HEK293 (cell line): ENCODE data around the gene PANX1.
A peak's percentile ranks its signal among the peaks of the same experiment; 100 is the strongest.

Experiments
- CTCF ChIA-PET: fragments of 350-600 bp; formaldehyde crosslinking; extraction: SDS; loops from one replicate; lab custom pipeline; 2021; ENCODE audit warnings: antibody characterized with exemption; lab: Yijun Ruan, JAX
- POLR2A ChIA-PET: fragments of 300-600 bp; formaldehyde crosslinking; extraction: SDS; loops from one replicate; lab custom pipeline; 2020; ENCODE audit warnings: antibody characterized with exemption, inconsistent platforms; lab: Yijun Ruan, JAX
- H3K27ac ChIP-seq: fragments of 200-500 bp; sonication (Bioruptor generic); 2 replicates; pipeline ENCODE4 v1.5.1; 2014; ENCODE audit warnings: low read depth, low read length, control low read depth, inconsistent platforms; ENCODE audit errors: extremely low read depth
- H3K36me3 ChIP-seq, 2 experiments: fragments of 200-500 bp in 1 of 2; sonication (Bioruptor generic) in 1 of 2; 1 replicate in 1 of 2; 2 replicates in 1 of 2; pipeline ENCODE4 v1.5.1; 2014 to 2017; ENCODE audit warnings: inconsistent platforms in 2 of 2, low read length in 2 of 2; ENCODE audit not compliant: control insufficient read depth in 2 of 2, insufficient read depth in 1 of 2
- H3K4me1 ChIP-seq: fragments of 200-500 bp; sonication (Bioruptor generic); 2 replicates; pipeline ENCODE4 v1.5.1; 2014; ENCODE audit warnings: mild to moderate bottlenecking, low read length, inconsistent platforms; ENCODE audit not compliant: control insufficient read depth, insufficient read depth
- H3K4me3 ChIP-seq: 2 replicates; pipeline ENCODE4 v1.5.1; 2011; ENCODE audit warnings: low read depth, mild to moderate bottlenecking, control low read depth, low read length, moderate library complexity
- H3K9me3 ChIP-seq: fragments of 200-500 bp; sonication (Bioruptor generic); 2 replicates; pipeline ENCODE4 v1.5.1; 2014; ENCODE audit warnings: low read depth, low read length, inconsistent platforms; ENCODE audit not compliant: control insufficient read depth, insufficient read depth
- ATF2 ChIP-seq: fragments of 450-650 bp; formaldehyde crosslinking; IDR thresholded peaks from 2 replicates; pipeline ENCODE4 v1.5.1; 2016; ENCODE audit warnings: missing biosample characterization, missing genetic modification characterization, low read depth
- FEZF1 ChIP-seq: fragments of 450-650 bp; formaldehyde crosslinking; IDR thresholded peaks from 2 replicates; pipeline ENCODE4 v1.5.1; 2016; ENCODE audit warnings: missing biosample characterization, missing genetic modification characterization
- GLIS2 ChIP-seq: fragments of 450-650 bp; formaldehyde crosslinking; IDR thresholded peaks from 2 replicates; pipeline ENCODE4 v1.5.1; 2016; ENCODE audit warnings: missing biosample characterization, missing genetic modification characterization
- IKZF3 ChIP-seq: fragments of 450-650 bp; IDR thresholded peaks from 2 replicates; pipeline ENCODE4 v1.5.0; 2018; ENCODE audit warnings: missing biosample characterization, mild to moderate bottlenecking, missing genetic modification characterization, moderate library complexity
- KLF16 ChIP-seq: fragments of 450-650 bp; formaldehyde crosslinking; IDR thresholded peaks from 2 replicates; pipeline ENCODE4 v1.5.1; 2017; ENCODE audit warnings: missing biosample characterization, missing genetic modification characterization
- MZF1 ChIP-seq: fragments of 450-650 bp; formaldehyde crosslinking; IDR thresholded peaks from 2 replicates; pipeline ENCODE4 v1.5.1; 2017; ENCODE audit warnings: missing biosample characterization, missing genetic modification characterization, borderline replicate concordance
- SCRT1 ChIP-seq: fragments of 450-650 bp; formaldehyde crosslinking; IDR thresholded peaks from 2 replicates; pipeline ENCODE4 v1.5.1; 2016; ENCODE audit warnings: missing biosample characterization, missing genetic modification characterization, borderline replicate concordance
- SETDB1 ChIP-seq: IDR thresholded peaks from one replicate; pipeline ENCODE4 v1.6.1; 2017; ENCODE audit warnings: mild to moderate bottlenecking, low read length, moderate library complexity, mixed read lengths; ENCODE audit not compliant: insufficient read length
- SP2 ChIP-seq: fragments of 450-650 bp; formaldehyde crosslinking; IDR thresholded peaks from 2 replicates; pipeline ENCODE4 v1.5.1; 2016; ENCODE audit warnings: missing biosample characterization, missing genetic modification characterization
- TCF7L2 ChIP-seq: IDR thresholded peaks from 2 replicates; pipeline ENCODE4 v1.6.1; 2011; ENCODE audit warnings: low read depth, mild to moderate bottlenecking, inconsistent platforms, low read length, moderate library complexity, borderline replicate concordance
- ZBTB48 ChIP-seq: fragments of 450-650 bp; formaldehyde crosslinking; IDR thresholded peaks from 2 replicates; pipeline ENCODE4 v1.5.1; 2016; ENCODE audit warnings: missing biosample characterization, missing genetic modification characterization
- ZFP69B ChIP-seq: fragments of 450-650 bp; formaldehyde crosslinking; IDR thresholded peaks from 2 replicates; pipeline ENCODE4 v1.5.1; 2016; ENCODE audit warnings: missing biosample characterization, missing genetic modification characterization
- ZNF169 ChIP-seq: fragments of 450-650 bp; formaldehyde crosslinking; IDR thresholded peaks from 2 replicates; pipeline ENCODE4 v1.5.1; 2016; ENCODE audit warnings: missing biosample characterization, missing genetic modification characterization
- ZNF2 ChIP-seq: fragments of 450-650 bp; formaldehyde crosslinking; IDR thresholded peaks from 2 replicates; pipeline ENCODE4 v1.5.1; 2016; ENCODE audit warnings: missing biosample characterization, missing genetic modification characterization
- ZNF202 ChIP-seq: fragments of 450-650 bp; formaldehyde crosslinking; IDR thresholded peaks from 2 replicates; pipeline ENCODE4 v1.5.1; 2016; ENCODE audit warnings: missing biosample characterization, missing genetic modification characterization, borderline replicate concordance
- ZNF23 ChIP-seq: fragments of 450-650 bp; formaldehyde crosslinking; IDR thresholded peaks from 2 replicates; pipeline ENCODE4 v1.5.1; 2016; ENCODE audit warnings: missing biosample characterization, missing genetic modification characterization, borderline replicate concordance
- ZNF274 ChIP-seq, 2 experiments: fragments of 200-500 bp in 1 of 2; fragments of 450-650 bp in 1 of 2; sonication (Bioruptor generic) in 1 of 2; formaldehyde crosslinking in 1 of 2; IDR thresholded peaks; 2 replicates each; pipeline versions ENCODE4 v1.5.1 to v1.6.1; 2014 to 2016; ENCODE audit warnings: borderline replicate concordance in 1 of 2, inconsistent platforms in 1 of 2, low read length in 1 of 2, missing biosample characterization in 1 of 2, missing genetic modification characterization in 1 of 2
- ZNF292 ChIP-seq: fragments of 450-650 bp; formaldehyde crosslinking; IDR thresholded peaks from 2 replicates; pipeline ENCODE4 v1.5.1; 2016; ENCODE audit warnings: low read depth, missing biosample characterization, missing genetic modification characterization, borderline replicate concordance
- ZNF311 ChIP-seq: fragments of 450-650 bp; formaldehyde crosslinking; IDR thresholded peaks from 2 replicates; pipeline ENCODE4 v1.5.1; 2017; ENCODE audit warnings: missing biosample characterization, missing genetic modification characterization, borderline replicate concordance
- ZNF350 ChIP-seq: fragments of 450-650 bp; formaldehyde crosslinking; IDR thresholded peaks from 2 replicates; pipeline ENCODE4 v1.5.0; 2017; ENCODE audit warnings: missing biosample characterization, mild to moderate bottlenecking, missing genetic modification characterization
- ZNF473 ChIP-seq: fragments of 450-650 bp; formaldehyde crosslinking; IDR thresholded peaks from 2 replicates; pipeline ENCODE4 v1.5.1; 2017; ENCODE audit warnings: missing biosample characterization, missing genetic modification characterization
- ZNF571 ChIP-seq: fragments of 450-650 bp; formaldehyde crosslinking; IDR thresholded peaks from 2 replicates; pipeline ENCODE4 v1.5.0; 2017; ENCODE audit warnings: missing biosample characterization, missing genetic modification characterization
- ZNF610 ChIP-seq: fragments of 450-650 bp; formaldehyde crosslinking; IDR thresholded peaks from 2 replicates; pipeline ENCODE4 v1.5.1; 2016; ENCODE audit warnings: missing biosample characterization, missing genetic modification characterization, borderline replicate concordance
- ZNF623 ChIP-seq: fragments of 450-650 bp; formaldehyde crosslinking; IDR thresholded peaks from 2 replicates; pipeline ENCODE4 v1.5.1; 2016; ENCODE audit warnings: missing biosample characterization, missing genetic modification characterization
- ZNF658 ChIP-seq: fragments of 450-650 bp; formaldehyde crosslinking; IDR thresholded peaks from 2 replicates; pipeline ENCODE4; 2016; ENCODE audit warnings: missing biosample characterization, missing genetic modification characterization
- ZNF76 ChIP-seq: fragments of 450-650 bp; formaldehyde crosslinking; IDR thresholded peaks from 2 replicates; pipeline ENCODE4; 2016; ENCODE audit warnings: low read depth, missing biosample characterization, missing genetic modification characterization, borderline replicate concordance
- ZNF776 ChIP-seq: fragments of 450-650 bp; formaldehyde crosslinking; IDR thresholded peaks from 2 replicates; pipeline ENCODE4 v1.5.0; 2017; ENCODE audit warnings: missing biosample characterization, missing genetic modification characterization, borderline replicate concordance
- ZSCAN16 ChIP-seq: fragments of 450-650 bp; formaldehyde crosslinking; IDR thresholded peaks from 2 replicates; pipeline ENCODE4 v1.5.1; 2016; ENCODE audit warnings: missing biosample characterization, missing genetic modification characterization

Gene PANX1

GRCh38 chr11:94132823-94133408, 4.3 kb downstream of the PANX1 start:
- no peaks in the 10 kb centered on the region for H3K36me3 ChIP-seq
- peaks cover 8% of the 10 kb centered on the region for H3K4me1 ChIP-seq
- no peak overlapping the region for H3K4me3 ChIP-seq
- no peaks in the 10 kb centered on the region for H3K9me3 ChIP-seq
- CTCF ChIA-PET, result no interaction called here
- POLR2A ChIA-PET, result no interaction called here
- no peak for TF ChIP-seq ZNF473 (tag by site-specific recombination)
- TF ChIP-seq KLF16, result no peak
- H3K27ac ChIP-seq, result no peak overlapping the region

- Histone ChIP-seq H3K9me3 (no peaks in the 10 kb centered on the region), H3K27ac (no peak overlapping the region), H3K4me3 (no peak overlapping the region), H3K4me1 (peaks cover 8% of the 10 kb centered on the region), H3K36me3 (no peaks in the 10 kb centered on the region)
- ChIA-PET POLR2A (no interaction called here), CTCF (interaction anchor here (0.6 to 1.1 kb wide), 2 partner anchors 42 to 219 kb away, joined by 4 read pairs; no protein-coding TSS in a partner anchor)
- no peak for TF ChIP-seq ZNF23 (tag by site-specific recombination)
- no peak for TF ChIP-seq ATF2 (tag by site-specific recombination)
- no peak for TF ChIP-seq ZSCAN16 (tag by site-specific recombination)
- TF ChIP-seq ZNF623 (tag by site-specific recombination), result no peak
- TF ChIP-seq TCF7L2, result no peak
- no peak for TF ChIP-seq SETDB1
- TF ChIP-seq ZNF292, result no peak
- no peak for TF ChIP-seq ZNF274 (IDR thresholded peaks at IDR 0.05; ENCODE audit: low read length)
- no peak for TF ChIP-seq ZNF274 (tag by site-specific recombination; IDR thresholded peaks at IDR 0.05; ENCODE audit: borderline replicate concordance)
- TF ChIP-seq ZNF350 (tag by site-specific recombination), result no peak
- no peak for TF ChIP-seq ZNF658 (tag by site-specific recombination)
- TF ChIP-seq SCRT1 (tag by site-specific recombination), result no peak
- no peak for TF ChIP-seq SP2
- no peak for TF ChIP-seq IKZF3
- TF ChIP-seq ZNF776 (tag by site-specific recombination), result no peak
- no peak for TF ChIP-seq ZNF610
- no peak for TF ChIP-seq GLIS2 (tag by site-specific recombination)
These were observed 5.1 kb downstream of the PANX1 start for GRCh38 chr11:94133752-94134151.

- POLR2A ChIA-PET, result interaction anchor here (0.7 to 1.7 kb wide), 4 partner anchors 9 to 253 kb away, joined by 3 to 7 read pairs (median 3); no protein-coding TSS in a partner anchor
- H3K4me3 ChIP-seq, result no peak overlapping the region
- CTCF ChIA-PET, result interaction anchor here (1.1 kb wide), 1 partner anchor 41 kb away, joined by 4 read pairs; no protein-coding TSS in a partner anchor
These were observed 6.2 kb downstream of the PANX1 start for GRCh38 chr11:94134651-94135512.

More at GRCh38 chr11:94134651-94135512, 6.2 kb downstream of the PANX1 start:
- no peak overlapping the region for H3K27ac ChIP-seq
- no peaks in the 10 kb centered on the region for H3K9me3 ChIP-seq
- peaks cover 8% of the 10 kb centered on the region for H3K4me1 ChIP-seq
- TF ChIP-seq ZNF311, result no peak
- TF ChIP-seq ZNF2 (tag by site-specific recombination), result no peak
- TF ChIP-seq MZF1, result no peak
- TF ChIP-seq ZNF76, result no peak
- no peak for TF ChIP-seq ZNF571 (tag by site-specific recombination)
- TF ChIP-seq TCF7L2, result no peak
- TF ChIP-seq ZFP69B (tag by site-specific recombination), result no peak
- TF ChIP-seq FEZF1, result 0 out of 2 replicates have a peak, but pooled peaks have one; percentile 20
- TF ChIP-seq ZNF169 (tag by site-specific recombination), result no peak
- peak; percentile 67 for TF ChIP-seq ZBTB48
- TF ChIP-seq ZNF202 (tag by site-specific recombination), result no peak
- no peaks in the 10 kb centered on the region for H3K36me3 ChIP-seq
